Spleen (tissue), 7 donors: Measurements from ENCODE around the gene CEBPE.

Source experiments
- POLR2A ChIP-seq, 3 donors: fragments of 450-650 bp; IDR thresholded peaks; one replicate each; pipeline ENCODE4 v1.5.1; 2017; ENCODE audit warnings: antibody characterized with exemption in 3 of 3, mild to moderate bottlenecking in 1 of 3
- TF ChIP-seq, protein P1 (sequence below), 11 experiments: fragments of 200-600 bp in 7 of 11; fragments of 450-650 bp in 4 of 11; sonication (generic) in 4 of 11; IDR thresholded peaks in 8 of 11; conservative IDR thresholded peaks in 3 of 11; 1 replicate in 7 of 11; 2 replicates in 4 of 11; pipeline versions ENCODE4 v1.4.0 to v1.8.0; 2016 to 2021; ENCODE audit warnings: antibody characterized with exemption in 11 of 11, inconsistent platforms in 4 of 11, mild to moderate bottlenecking in 1 of 11
- donor health status: DM: no; HTN: no; CAD: no; lungs with moderate emphysema.
- donor health status: DM: no; HTN: no; CAD: no.
- donor health status: DM: no; HTN: no; CAD: no.

DNA sequence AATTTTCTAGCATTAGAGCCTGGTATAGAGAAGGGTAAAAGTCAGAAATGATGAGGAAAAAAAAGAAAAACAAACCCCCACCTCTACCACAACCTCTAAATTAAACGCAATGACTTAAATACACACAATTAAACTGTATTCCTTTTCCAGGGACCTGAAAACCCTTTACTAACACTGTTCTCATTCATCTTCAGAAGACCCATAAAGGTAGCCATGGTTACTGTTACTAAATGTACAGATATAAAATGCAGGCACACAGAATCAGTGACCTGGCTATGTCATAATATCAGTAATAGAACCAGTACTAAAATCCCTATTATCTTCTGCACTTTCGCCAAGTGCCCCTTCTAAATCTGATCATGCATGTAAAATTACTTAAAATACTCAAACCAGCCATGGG is 25.5 kb downstream of the CEBPE start:
- TF ChIP-seq, protein P1, sequence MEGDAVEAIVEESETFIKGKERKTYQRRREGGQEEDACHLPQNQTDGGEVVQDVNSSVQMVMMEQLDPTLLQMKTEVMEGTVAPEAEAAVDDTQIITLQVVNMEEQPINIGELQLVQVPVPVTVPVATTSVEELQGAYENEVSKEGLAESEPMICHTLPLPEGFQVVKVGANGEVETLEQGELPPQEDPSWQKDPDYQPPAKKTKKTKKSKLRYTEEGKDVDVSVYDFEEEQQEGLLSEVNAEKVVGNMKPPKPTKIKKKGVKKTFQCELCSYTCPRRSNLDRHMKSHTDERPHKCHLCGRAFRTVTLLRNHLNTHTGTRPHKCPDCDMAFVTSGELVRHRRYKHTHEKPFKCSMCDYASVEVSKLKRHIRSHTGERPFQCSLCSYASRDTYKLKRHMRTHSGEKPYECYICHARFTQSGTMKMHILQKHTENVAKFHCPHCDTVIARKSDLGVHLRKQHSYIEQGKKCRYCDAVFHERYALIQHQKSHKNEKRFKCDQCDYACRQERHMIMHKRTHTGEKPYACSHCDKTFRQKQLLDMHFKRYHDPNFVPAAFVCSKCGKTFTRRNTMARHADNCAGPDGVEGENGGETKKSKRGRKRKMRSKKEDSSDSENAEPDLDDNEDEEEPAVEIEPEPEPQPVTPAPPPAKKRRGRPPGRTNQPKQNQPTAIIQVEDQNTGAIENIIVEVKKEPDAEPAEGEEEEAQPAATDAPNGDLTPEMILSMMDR (IDR thresholded peaks at IDR 0.05 in 8 of 11, conservative IDR thresholded peaks at IDR 0.05 in 3 of 11): no peak
- TF ChIP-seq POLR2A (IDR thresholded peaks at IDR 0.05): no peak
